WTC11 (cell line): ENCODE data around the gene CELSR2. TPM values are rescaled to one million over a fixed set of nuclear protein-coding genes. Genes with fewer than 3 reads are reported as not detected.
"Not testable (repeated sequence)": the region's sequence is repeated elsewhere in the genome, so short reads cannot be mapped to it uniquely, and the experiment has no call there.

ENCODE experiments used
- ATAC-seq: fragments of 200-7000 bp; cut with Tn5 transposase; 2 replicates; pipeline ENCODE4 v1.10.0; 2021; ENCODE audit warnings: mild to moderate bottlenecking, moderate library complexity
- CTCF ChIA-PET: fragments of 300-600 bp; sonication (Branson Sonifier 250); formaldehyde crosslinking; loops from one replicate; lab custom pipeline; 2021; ENCODE audit warnings: antibody characterized with exemption; lab: Charles Lee
- POLR2A ChIA-PET: fragments of 350-600 bp; sonication (Branson Sonifier 250); formaldehyde crosslinking; loops from one replicate; lab custom pipeline; 2021; ENCODE audit warnings: antibody characterized with exemption; lab: Charles Lee
- DNase-seq: peaks from one replicate; pipeline ENCODE4 v3.0.0; 2021; ENCODE audit warnings: low spot score
- H3K27ac Mint-ChIP-seq: 2 replicates; pipeline ENCODE4 v1.8.0; 2021; ENCODE audit warnings: mixed read lengths
- H3K27me3 Mint-ChIP-seq: 2 replicates; pipeline ENCODE4 v1.8.0; 2021; ENCODE audit warnings: low read depth, mild to moderate bottlenecking, moderate library complexity, mixed read lengths
- H3K36me3 Mint-ChIP-seq: 2 replicates; pipeline ENCODE4 v1.8.0; 2021; ENCODE audit warnings: mixed read lengths
- H3K4me1 Mint-ChIP-seq: 2 replicates; pipeline ENCODE4 v1.8.0; 2022; ENCODE audit warnings: mixed read lengths
- H3K4me3 Mint-ChIP-seq: 2 replicates; pipeline ENCODE4 v1.8.0; 2021; ENCODE audit warnings: mild to moderate bottlenecking, moderate library complexity, mixed read lengths
- H3K9me3 Mint-ChIP-seq: 2 replicates; pipeline ENCODE4 v1.8.0; 2021; ENCODE audit warnings: mixed read lengths
- AFF4 ChIP-seq: sonication (generic); formaldehyde crosslinking; IDR thresholded peaks from 2 replicates; pipeline ENCODE4 v1.8.1; 2023; ENCODE audit warnings: mild to moderate bottlenecking, missing genetic modification reagents, borderline replicate concordance
- CBFB ChIP-seq: sonication (generic); formaldehyde crosslinking; IDR thresholded peaks from 2 replicates; pipeline ENCODE4 v1.8.1; 2022; ENCODE audit warnings: mild to moderate bottlenecking, low read depth, missing genetic modification reagents
- E2F4 ChIP-seq: sonication (generic); formaldehyde crosslinking; IDR thresholded peaks from 2 replicates; pipeline ENCODE4 v1.8.1; 2022; ENCODE audit warnings: low read depth, mild to moderate bottlenecking, moderate library complexity, missing genetic modification reagents, borderline replicate concordance
- FOXP4 ChIP-seq: sonication (generic); formaldehyde crosslinking; IDR thresholded peaks from 2 replicates; pipeline ENCODE4 v1.8.0; 2022; ENCODE audit warnings: mild to moderate bottlenecking, missing genetic modification reagents
- GTF2I ChIP-seq: fragments of 250-450 bp; sonication (Bioruptor Pico); conservative IDR thresholded peaks from 2 replicates; pipeline ENCODE4 v1.4.0; 2021; ENCODE audit warnings: mild to moderate bottlenecking
- JAZF1 ChIP-seq: fragments of 250-450 bp; sonication (Bioruptor Pico); IDR thresholded peaks from 2 replicates; pipeline ENCODE4 v1.9.0; 2021; ENCODE audit warnings: moderate library complexity, mild to moderate bottlenecking, inconsistent platforms
- JUN ChIP-seq: sonication (generic); formaldehyde crosslinking; IDR thresholded peaks from 2 replicates; pipeline ENCODE4 v1.8.0; 2023; ENCODE audit warnings: mild to moderate bottlenecking, missing genetic modification reagents
- MLX ChIP-seq: sonication (generic); formaldehyde crosslinking; IDR thresholded peaks from 2 replicates; pipeline ENCODE4 v1.8.1; 2023; ENCODE audit warnings: mild to moderate bottlenecking, missing genetic modification reagents, moderate library complexity
- NFE2L1 ChIP-seq: sonication (generic); formaldehyde crosslinking; IDR thresholded peaks from 2 replicates; pipeline ENCODE4 v1.8.1; 2023; ENCODE audit warnings: missing genetic modification reagents
- SOX15 ChIP-seq: fragments of 250-450 bp; sonication (Bioruptor Pico); IDR thresholded peaks from 2 replicates; pipeline ENCODE4 v1.9.0; 2021; ENCODE audit warnings: mild to moderate bottlenecking
- SP1 ChIP-seq: sonication (generic); formaldehyde crosslinking; conservative IDR thresholded peaks from 2 replicates; pipeline ENCODE4 v1.8.1; 2022; ENCODE audit warnings: missing genetic modification reagents
- TCF7 ChIP-seq: sonication (generic); formaldehyde crosslinking; IDR thresholded peaks from 2 replicates; pipeline ENCODE4 v1.8.0; 2022; ENCODE audit warnings: mild to moderate bottlenecking, low read depth, missing genetic modification reagents, moderate library complexity
- TEAD4 ChIP-seq: sonication (generic); formaldehyde crosslinking; IDR thresholded peaks from 2 replicates; pipeline ENCODE4 v1.8.0; 2022; ENCODE audit warnings: mild to moderate bottlenecking, missing genetic modification reagents
- ZBTB21 ChIP-seq: sonication (generic); formaldehyde crosslinking; IDR thresholded peaks from 2 replicates; pipeline ENCODE4 v1.8.1; 2023; ENCODE audit warnings: mild to moderate bottlenecking, missing genetic modification reagents, borderline replicate concordance
- ZNF121 ChIP-seq: sonication (generic); formaldehyde crosslinking; IDR thresholded peaks from 2 replicates; pipeline ENCODE4 v1.8.0; 2023; ENCODE audit warnings: missing genetic modification reagents
- ZNF423 ChIP-seq: fragments of 250-450 bp; sonication (Bioruptor Pico); IDR thresholded peaks from 2 replicates; pipeline ENCODE4 v2.1.2; 2022; ENCODE audit warnings: mild to moderate bottlenecking, moderate library complexity
- total RNA-seq: library from RNA; stranded (reverse); gene quantifications from 3 replicates; pipeline ENCODE4 v1.2.3, GENCODE V29; 2021
- TF ChIP-seq, protein P1 (sequence below): sonication (generic); formaldehyde crosslinking; IDR thresholded peaks from 2 replicates; pipeline ENCODE4 v1.8.1; 2022; ENCODE audit warnings: low read depth, missing genetic modification reagents, borderline replicate concordance
- TF ChIP-seq, protein P2 (sequence below): sonication (generic); formaldehyde crosslinking; conservative IDR thresholded peaks from 2 replicates; pipeline ENCODE4 v1.8.1; 2022; ENCODE audit warnings: mild to moderate bottlenecking, missing genetic modification reagents
- TF ChIP-seq, protein P3 (sequence below): sonication (generic); formaldehyde crosslinking; IDR thresholded peaks from 2 replicates; pipeline ENCODE4 v1.8.0; 2022; ENCODE audit warnings: missing genetic modification reagents

Gene CELSR2
- total RNA-seq, 1 experiment from 2014 or later, result 31.3 TPM

DNA sequence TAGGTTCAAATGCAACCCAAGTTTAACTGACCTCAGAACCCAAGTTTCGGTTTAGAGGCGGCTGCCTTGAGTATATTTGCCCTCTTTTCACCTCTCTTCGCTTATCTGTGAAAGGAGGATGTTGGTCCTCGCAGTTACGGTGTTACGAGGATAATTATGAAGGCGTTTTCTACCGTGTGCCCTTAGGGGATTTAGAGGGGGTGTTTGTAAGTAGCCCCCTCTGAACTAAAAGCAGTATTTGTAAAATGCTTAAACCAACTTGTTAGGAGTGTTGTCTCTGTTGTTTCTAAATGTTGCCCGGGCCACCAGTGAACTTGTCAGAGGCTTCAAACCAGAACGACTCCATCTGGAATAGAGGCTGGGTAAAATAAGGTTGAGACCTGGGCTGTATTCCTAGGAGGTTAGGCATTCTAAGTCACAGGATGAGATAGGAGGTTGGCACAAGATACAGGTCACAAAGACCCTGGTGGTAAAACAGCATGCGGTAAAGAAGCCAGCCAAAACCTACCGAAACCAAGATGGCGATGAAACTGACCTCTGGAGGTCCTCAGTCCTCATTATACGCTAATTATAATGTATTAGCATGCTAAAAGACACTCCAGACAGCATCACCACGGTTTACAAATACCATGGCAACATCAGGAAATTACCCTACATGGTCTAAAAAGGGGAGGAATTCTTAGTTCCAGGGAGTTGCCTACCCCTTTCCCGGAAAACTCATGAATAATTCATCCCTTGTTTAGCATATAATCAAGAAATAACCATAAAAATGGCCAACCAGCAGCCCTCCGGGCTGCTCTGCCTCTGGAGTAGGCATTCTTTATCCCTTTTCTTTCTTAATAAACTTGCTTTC lies 34.6 kb downstream of the CELSR2 start (continued):
- TF ChIP-seq CBFB (CRISPR knock-in tag) (no peak), TEAD4 (no peak), MLX (CRISPR knock-in tag) (no peak), ZNF423 (CRISPR knock-in tag) (no peak), JUN (no peak), FOXP4 (CRISPR knock-in tag) (no peak), TCF7 (CRISPR knock-in tag) (no peak), SOX15 (CRISPR knock-in tag) (no peak), NFE2L1 (no peak), SP1 (CRISPR knock-in tag) (no peak)
- TF ChIP-seq, protein P1, sequence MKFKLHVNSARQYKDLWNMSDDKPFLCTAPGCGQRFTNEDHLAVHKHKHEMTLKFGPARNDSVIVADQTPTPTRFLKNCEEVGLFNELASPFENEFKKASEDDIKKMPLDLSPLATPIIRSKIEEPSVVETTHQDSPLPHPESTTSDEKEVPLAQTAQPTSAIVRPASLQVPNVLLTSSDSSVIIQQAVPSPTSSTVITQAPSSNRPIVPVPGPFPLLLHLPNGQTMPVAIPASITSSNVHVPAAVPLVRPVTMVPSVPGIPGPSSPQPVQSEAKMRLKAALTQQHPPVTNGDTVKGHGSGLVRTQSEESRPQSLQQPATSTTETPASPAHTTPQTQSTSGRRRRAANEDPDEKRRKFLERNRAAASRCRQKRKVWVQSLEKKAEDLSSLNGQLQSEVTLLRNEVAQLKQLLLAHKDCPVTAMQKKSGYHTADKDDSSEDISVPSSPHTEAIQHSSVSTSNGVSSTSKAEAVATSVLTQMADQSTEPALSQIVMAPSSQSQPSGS (CRISPR knock-in tag), result no peak

- DNase-seq, H3K4me3 Mint-ChIP-seq, ATAC-seq, POLR2A ChIA-PET, H3K9me3 Mint-ChIP-seq, H3K27me3 Mint-ChIP-seq, H3K27ac Mint-ChIP-seq, H3K36me3 Mint-ChIP-seq: not testable (repeated sequence)
- H3K4me1 Mint-ChIP-seq, result peaks cover 38% of the 10 kb centered on the region
- CTCF ChIA-PET, result interaction anchor here (0.6 to 1.4 kb wide), 2 partner anchors 23 to 1210 kb away, joined by 4 read pairs; no protein-coding TSS in a partner anchor
These were observed 37.4 kb downstream of the CELSR2 start for GRCh38 chr1:109286762-109287161.

- H3K4me3 Mint-ChIP-seq, result no peak overlapping the region
- ChIA-PET CTCF (no interaction called here), POLR2A (no interaction called here)
- no peaks in the 10 kb centered on the region for H3K36me3 Mint-ChIP-seq
- H3K27me3 Mint-ChIP-seq, result no peaks in the 10 kb centered on the region
- peaks cover 4% of the 10 kb centered on the region; the same call in 1 of the 2 replicates for H3K9me3 Mint-ChIP-seq
- H3K27ac Mint-ChIP-seq, result no peak overlapping the region
- DNase-seq (no peak), ATAC-seq (no peak)
- peaks cover 20% of the 10 kb centered on the region for H3K4me1 Mint-ChIP-seq
- TF ChIP-seq E2F4 (CRISPR knock-in tag) (no peak), JAZF1 (no peak), ZNF121 (no peak), GTF2I (CRISPR knock-in tag) (no peak), AFF4 (CRISPR knock-in tag) (no peak), ZBTB21 (CRISPR knock-in tag) (no peak)
- TF ChIP-seq, protein P2, sequence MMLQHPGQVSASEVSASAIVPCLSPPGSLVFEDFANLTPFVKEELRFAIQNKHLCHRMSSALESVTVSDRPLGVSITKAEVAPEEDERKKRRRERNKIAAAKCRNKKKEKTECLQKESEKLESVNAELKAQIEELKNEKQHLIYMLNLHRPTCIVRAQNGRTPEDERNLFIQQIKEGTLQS (CRISPR knock-in tag), result no peak
- TF ChIP-seq, protein P3, sequence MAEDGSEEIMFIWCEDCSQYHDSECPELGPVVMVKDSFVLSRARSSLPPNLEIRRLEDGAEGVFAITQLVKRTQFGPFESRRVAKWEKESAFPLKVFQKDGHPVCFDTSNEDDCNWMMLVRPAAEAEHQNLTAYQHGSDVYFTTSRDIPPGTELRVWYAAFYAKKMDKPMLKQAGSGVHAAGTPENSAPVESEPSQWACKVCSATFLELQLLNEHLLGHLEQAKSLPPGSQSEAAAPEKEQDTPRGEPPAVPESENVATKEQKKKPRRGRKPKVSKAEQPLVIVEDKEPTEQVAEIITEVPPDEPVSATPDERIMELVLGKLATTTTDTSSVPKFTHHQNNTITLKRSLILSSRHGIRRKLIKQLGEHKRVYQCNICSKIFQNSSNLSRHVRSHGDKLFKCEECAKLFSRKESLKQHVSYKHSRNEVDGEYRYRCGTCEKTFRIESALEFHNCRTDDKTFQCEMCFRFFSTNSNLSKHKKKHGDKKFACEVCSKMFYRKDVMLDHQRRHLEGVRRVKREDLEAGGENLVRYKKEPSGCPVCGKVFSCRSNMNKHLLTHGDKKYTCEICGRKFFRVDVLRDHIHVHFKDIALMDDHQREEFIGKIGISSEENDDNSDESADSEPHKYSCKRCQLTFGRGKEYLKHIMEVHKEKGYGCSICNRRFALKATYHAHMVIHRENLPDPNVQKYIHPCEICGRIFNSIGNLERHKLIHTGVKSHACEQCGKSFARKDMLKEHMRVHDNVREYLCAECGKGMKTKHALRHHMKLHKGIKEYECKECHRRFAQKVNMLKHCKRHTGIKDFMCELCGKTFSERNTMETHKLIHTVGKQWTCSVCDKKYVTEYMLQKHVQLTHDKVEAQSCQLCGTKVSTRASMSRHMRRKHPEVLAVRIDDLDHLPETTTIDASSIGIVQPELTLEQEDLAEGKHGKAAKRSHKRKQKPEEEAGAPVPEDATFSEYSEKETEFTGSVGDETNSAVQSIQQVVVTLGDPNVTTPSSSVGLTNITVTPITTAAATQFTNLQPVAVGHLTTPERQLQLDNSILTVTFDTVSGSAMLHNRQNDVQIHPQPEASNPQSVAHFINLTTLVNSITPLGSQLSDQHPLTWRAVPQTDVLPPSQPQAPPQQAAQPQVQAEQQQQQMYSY (CRISPR knock-in tag), result no peak
These were observed 40.8 kb downstream of the CELSR2 start for GRCh38 chr1:109290137-109290536.
